ENCODE measurements around the gene CISD1.
"Not testable (repeated sequence)": the region's sequence is repeated elsewhere in the genome, so short reads cannot be mapped to it uniquely, and the experiment has no call there.

The CISD1 gene

DNA sequence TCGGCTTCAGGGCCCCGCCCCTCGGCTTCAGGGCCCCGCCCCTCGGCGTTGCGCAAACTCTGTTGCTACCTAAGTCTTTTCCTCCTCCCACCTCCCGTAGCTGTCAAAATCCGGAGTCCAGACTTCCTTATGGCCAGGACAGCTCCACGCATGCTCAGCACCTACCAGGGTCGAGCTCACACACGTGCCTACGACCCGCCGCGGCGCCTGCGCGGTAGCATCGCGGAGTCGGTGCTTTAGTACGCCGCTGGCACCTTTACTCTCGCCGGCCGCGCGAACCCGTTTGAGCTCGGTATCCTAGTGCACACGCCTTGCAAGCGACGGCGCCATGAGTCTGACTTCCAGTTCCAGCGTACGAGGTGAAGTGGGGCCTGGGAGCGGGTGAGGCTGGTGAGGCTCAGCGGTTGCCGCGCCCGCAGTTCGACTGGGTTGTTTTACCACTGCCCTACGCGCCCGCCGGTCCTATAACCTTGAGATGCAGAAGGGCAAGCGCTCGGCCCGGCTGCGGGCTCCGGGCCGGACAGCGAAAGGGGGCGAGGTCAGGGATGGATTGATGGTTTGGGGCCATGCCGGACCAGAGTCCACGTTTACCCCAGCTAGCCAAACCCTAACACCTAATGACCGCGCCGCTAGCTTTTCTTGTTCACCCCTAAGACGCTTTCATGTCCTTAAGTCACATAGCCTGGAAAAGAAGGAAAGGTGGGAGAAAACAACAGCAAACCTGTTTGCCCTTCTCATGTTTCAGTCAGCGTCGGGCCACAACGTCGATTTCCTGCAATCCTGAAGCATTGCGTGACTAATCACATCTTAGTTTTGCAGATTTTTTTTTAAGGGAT is at the start of gene CISD1:
Gene CISD1, plus strand, starts transcription at position 217 of the 836 bp plus-strand sequence. Its CDS starts 112 bp downstream, at position 329.
- peak; percentile 97 to 98 for DNase-seq

GRCh38 chr10:58219875-58220274 is 49.1 kb upstream of the CISD1 start:
- no peak for DNase-seq

GRCh38 chr10:58220769-58221451 is 48.1 kb upstream of the CISD1 start:
- DNase-seq = no peak

DNA sequence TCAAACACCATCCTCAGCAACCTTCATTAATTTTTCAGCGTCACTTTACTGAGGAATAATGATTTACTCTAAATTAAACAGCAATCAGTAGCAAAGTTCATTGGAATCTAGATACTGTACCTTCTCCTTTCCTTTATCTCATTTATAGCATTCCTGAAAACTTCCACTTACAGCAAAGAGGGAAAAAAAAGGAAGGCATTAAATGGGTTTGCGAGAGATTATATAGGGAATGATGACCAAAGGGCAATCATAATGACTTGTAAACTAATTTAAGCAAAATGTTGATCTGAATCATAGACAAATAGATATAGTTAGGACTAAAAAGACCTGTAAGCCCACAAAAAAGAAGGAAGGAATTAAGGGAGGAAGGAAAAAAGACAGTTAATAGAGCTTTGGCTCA is 43.3 kb upstream of the CISD1 start:
- DNase-seq = no peak

DNA sequence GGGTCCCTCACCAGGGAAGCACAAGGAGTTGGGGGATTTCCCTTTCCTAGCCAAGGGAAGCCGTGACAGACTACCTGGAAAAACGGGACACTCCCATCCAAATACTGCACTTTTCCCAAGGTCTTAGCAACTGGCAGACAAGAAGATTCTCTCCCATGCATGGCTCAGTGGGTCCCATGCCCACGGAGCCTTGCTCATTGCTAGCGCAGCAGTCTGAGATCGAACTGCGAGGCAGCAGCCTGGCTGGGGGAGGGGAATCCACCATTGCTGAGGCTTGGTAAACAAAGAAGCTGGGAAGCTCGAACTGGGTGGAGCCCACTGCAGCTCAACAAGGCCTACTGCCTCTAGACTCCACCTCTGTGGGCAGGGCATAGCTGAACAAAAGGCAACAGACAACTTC is 39.1 kb upstream of the CISD1 start:
- not testable (repeated sequence) for DNase-seq

DNA sequence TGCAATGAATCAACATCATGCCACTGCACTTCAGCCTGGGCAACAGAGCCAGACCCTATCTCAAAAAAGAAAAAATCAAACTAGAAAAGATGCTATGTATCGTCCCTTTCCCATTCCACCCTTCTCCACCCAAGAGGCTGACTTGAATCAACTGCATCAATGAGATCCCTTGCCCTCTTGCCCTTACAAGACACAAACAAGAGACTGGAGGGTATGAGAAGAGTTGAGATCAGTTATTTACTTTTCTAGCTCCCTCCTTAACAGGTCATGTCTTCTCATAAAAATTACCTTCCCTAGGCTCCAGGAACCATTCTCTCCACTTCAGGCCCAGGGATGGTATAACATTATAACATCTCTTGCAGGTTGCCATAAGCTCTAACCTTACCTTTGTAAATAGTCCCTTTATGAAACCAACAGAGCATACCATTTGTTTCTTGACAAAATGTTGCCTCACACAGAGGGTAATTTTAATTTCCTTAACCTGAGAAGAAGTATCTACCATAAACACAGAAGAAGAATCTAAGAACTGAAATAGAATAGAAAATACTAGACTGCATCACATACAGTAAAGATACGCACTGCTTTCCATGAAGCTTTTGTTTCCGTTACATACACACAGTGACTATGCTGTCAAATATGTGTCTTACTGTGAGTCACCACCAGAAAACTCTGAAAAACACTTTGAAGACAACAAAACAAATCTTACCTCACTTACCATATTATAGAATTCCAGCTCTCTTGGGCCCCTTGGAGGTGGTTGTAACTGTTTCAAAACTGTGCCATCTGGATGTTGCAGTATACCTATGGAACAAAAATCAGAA is 31.7 kb upstream of the CISD1 start:
- no peak for DNase-seq

DNA sequence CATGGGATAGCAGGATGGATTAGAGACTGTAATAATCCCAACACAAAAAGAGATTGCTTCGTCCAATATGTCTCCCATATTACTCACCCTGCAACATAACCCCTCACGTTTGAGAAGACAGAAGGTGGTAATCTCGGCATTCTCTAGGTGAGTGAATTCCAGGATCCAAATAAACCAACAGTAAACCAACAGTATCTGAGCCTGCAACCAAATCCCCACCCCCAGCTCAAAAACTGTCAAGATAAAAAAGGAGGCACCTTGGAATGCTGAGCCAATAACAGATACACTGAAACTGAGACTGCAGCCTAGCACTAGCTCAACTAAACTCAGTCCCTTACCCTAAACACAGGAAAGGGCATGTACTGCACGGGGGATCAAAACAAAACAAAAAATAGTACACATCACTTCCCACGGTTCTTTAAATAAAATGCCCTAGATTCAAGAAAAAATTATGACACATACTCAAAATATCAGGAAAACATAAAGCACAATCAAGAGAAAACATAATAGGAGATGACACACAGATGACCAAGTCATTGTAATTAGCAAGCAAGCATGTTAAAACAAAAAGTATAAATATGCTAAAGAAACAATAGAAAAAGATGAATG is 29.3 kb upstream of the CISD1 start:
- DNase-seq = no peak

DNA sequence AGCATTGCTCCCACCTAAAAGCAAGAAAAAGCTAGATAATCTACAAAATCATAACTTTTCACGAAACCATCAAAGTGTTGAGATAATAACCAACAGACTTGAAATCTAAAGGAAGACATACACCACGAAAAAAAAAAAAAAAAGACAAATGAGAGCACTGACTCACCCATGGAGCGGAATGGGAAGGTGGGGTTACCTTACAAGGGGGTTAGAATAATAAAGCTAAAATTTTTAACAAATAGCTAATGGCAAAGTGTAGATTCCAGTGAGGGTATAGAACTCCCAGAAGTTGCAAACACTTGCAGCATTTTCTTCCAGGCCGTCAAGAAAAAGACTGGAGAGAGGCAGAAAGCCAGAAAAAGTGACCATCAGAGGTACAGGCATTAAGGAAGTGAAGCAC is 28.4 kb upstream of the CISD1 start:
- DNase-seq = no peak

GRCh38 chr10:58241346-58241745 is 27.6 kb upstream of the CISD1 start:
- no peak for DNase-seq

DNA sequence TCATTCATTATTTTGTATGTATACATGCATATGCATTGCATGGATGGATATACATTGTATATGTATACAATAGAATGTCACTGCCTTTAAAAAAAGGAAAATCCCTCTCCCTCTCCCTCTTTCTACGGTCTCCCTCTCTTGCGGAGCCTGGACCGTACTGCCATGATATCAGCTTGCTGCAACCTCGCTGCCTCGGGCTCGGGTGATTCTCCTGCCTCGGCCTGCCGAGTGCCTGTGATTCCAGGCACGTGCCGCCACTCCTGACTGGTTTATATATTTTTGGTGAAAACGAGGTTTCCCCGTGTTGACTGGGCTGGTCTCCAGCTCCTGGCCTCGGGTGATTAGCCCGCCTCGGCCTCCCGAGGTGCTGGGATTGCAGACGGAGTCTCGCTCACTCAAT is 25.7 kb upstream of the CISD1 start:
- no peak for DNase-seq

GRCh38 chr10:58243801-58244200 is 25.2 kb upstream of the CISD1 start:
- not testable (repeated sequence) for DNase-seq

DNA sequence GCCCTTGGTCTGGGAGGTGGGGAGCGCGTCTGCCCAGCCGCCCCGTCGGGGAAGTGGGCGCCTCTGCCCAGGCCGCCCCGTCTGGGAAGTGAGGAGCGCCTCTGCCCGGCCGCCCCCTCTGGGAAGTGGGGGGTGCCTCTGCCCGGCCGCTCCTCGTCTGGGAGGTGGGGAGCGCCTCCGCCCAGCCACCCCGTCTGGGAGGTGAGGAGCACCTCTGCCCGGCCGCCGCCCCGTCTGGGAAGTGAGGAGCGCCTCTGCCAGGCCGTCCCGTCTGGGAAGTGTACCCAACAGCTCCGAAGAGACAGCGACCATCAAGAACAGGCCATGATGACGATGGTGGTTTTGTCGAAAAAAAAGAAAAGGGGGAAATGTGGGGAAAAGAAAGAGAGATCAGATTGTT is 24.7 kb upstream of the CISD1 start:
- not testable (repeated sequence) for DNase-seq

DNA sequence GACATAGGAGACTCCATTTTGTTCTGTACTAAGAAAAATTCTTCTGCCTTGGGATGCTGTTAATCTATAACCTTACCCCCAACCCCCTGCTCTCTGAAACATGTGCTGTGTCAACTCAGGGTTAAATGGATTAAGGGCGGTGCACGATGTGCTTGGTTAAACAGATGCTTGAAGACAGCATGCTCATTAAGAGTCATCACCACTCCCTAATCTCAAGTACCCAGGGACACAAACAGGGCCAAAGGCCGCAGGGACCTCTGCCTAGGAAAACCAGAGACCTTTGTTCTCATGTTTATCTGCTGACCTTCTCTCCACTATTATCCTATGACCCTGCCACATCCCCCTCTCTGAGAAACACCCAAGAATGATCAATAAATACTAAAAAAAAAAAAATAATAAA is 24.3 kb upstream of the CISD1 start:
- not testable (repeated sequence) for DNase-seq

- no peak for DNase-seq
Measured at GRCh38 chr10:58253184-58253583, 15.8 kb upstream of the CISD1 start.

DNA sequence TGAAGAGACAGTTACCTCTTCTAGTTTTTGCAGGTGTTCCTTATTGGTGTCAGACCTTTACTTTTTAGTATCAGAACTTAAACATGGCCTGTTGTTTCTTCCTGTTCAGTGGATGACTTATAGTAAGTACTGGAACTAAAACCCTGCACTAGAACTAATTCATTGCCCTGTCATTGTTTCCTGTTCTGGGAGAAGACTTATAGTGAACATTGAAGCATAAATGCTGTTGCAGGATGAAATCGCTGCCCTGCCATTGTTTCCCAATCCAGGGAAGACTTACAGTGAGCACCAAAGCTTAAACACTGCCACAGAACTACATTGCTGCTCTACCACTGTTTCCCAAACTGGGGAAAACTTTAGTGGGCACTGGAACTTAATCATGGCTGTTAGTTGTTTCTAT is 14.3 kb upstream of the CISD1 start:
- DNase-seq = no peak

DNA sequence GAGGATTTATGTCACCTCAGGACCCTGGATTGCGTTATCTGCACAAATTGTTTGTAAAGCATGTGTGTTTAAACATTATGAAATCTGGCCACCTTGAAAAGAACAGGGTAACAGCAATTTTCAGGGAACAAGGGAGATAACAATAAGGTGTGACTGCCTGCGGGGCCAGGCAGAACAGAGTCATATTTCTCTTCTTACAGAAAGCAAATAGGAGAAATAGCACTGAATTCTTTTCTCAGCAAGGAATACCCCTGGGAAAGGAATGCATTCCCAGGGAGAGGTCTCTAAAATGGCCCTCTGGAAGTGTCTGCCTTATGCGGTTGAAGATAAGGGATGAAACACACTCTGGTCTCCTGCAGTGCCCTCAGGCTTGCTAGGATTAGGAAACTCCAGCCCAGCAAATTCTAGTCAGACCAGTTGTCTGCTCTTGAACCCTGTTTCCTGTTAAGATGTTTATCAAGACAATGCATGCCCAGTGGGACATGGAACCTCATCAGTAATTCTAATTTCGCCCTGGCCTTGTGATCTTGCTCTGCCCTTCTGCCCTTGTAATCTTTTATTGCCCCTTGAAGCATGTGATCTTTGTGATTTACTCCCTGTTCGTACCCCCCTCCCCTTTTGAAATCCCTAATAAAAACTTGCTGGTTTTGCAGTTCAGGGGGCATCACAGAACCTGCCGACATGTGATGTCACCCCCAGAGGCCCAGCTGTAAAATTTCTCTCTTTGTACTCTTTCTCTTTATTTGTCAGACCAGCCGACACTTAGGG is 12.8 kb upstream of the CISD1 start:
- not testable (repeated sequence) for DNase-seq

DNA sequence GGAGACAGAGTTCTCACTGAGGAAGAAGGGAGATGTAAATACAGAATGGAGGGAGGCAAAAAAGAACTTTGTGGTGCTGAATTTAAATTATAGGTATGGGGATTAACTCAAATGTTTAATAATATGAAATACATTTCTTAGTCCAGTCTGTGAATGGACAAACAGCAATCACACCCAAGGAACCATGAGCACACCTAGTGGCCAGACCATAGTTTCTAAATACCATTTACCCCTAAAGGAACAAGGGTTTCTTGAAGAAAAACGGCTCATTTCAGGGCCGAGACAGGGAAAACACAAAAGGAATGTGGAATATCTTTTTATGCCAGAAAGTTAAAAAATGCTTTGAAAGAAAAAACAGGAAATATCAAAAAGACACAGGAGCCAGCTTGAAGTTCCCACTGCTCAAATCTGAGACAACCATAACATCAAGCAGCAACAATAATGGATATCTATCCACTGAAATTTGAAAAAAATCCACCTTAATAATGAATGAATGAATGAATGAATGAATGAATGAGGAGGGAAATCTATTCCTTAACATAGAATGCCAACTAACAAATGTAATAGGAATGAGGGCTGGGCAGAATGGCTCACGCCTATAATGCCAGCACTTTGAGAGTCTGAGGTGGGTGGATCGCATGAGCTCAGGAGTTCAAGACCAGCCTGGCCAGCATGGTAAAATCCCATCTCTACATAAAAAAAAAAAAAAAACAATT is 9.8 kb upstream of the CISD1 start:
- no peak for DNase-seq

DNA sequence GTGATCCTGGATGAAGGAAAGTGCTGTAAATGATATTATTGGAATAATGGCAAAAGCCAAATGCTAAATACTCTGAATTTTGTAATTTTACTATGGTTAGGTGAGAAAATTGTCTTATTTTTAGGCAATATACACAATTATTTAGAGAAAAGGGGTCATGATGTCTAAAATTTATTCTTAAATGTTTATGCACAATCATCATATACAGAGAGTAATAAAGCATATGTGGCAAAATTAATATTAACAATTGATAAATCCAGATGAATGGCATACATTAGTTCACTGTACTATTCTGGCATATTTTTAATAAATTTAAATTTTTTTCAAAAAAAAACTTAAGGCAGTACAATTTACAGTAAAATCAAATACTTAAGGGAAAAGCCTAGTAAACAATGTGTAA is 8.6 kb upstream of the CISD1 start:
- no peak for DNase-seq

DNA sequence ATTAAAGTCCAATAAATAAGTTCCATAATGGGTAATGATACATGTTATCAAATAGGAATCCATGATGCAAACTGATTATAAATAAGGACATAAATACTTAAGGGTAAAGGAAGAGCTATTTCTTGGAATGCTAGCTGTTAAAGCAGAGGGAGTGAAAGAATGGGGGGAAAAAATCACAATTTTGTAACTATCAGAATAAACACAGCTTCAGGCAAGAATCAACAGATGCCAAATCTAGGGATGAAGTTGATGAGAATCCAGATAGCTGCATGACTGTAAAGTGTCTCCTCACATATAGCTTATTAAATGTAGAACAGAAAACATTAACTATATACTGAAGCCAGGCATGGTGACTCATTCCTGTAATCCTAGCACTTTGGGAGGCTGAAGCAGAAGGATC is 6.2 kb upstream of the CISD1 start:
- DNase-seq = no peak

GRCh38 chr10:58264780-58265179 is 4.2 kb upstream of the CISD1 start:
- DNase-seq = no peak

GRCh38 chr10:58265249-58265648 is 3.7 kb upstream of the CISD1 start:
- DNase-seq = no peak
